HL-60 (cell line): ENCODE measurements around the gene ENDOU.
A peak's percentile ranks its signal among the peaks of the same experiment; 100 is the strongest.

Source experiments
- DNase-seq, 2 experiments: peaks; one replicate each; pipeline ENCODE4 v3.0.0-alpha.2; 2010 to 2020; ENCODE audit warnings: low read depth in 1 of 2, low spot score in 1 of 2
- H3K27ac ChIP-seq: fragments of 250-450 bp; sonication (Bioruptor Pico); replicated peaks from 2 replicates; pipeline ENCODE4 v1.5.1; 2020; ENCODE audit warnings: mild to moderate bottlenecking, moderate library complexity
- H3K27me3 ChIP-seq: fragments of 250-450 bp; sonication (Bioruptor Pico); 2 replicates; pipeline ENCODE4 v1.5.1; 2021; ENCODE audit warnings: mild to moderate bottlenecking, moderate library complexity; ENCODE audit not compliant: insufficient read depth, poor library complexity, severe bottlenecking
- H3K4me3 ChIP-seq: replicated peaks from 2 replicates; pipeline ENCODE4 v1.5.1; 2011; ENCODE audit warnings: mild to moderate bottlenecking, control low read depth, low read length; ENCODE audit not compliant: insufficient read depth
- GABPA ChIP-seq: IDR thresholded peaks from 2 replicates; pipeline ENCODE4 v1.6.1; 2012; ENCODE audit warnings: low read depth
- POLR2AphosphoS5 ChIP-seq: IDR thresholded peaks from 2 replicates; pipeline ENCODE4 v1.6.1; 2012; ENCODE audit warnings: low read depth
- SPI1 ChIP-seq: IDR thresholded peaks from 2 replicates; pipeline ENCODE4 v1.6.1; 2012; ENCODE audit warnings: low read depth, mild to moderate bottlenecking, borderline replicate concordance
- TF ChIP-seq, protein P1 (sequence below): IDR thresholded peaks from one replicate; pipeline ENCODE4 v1.5.1; 2011; ENCODE audit warnings: low read length, control low read depth, inconsistent platforms; ENCODE audit not compliant: insufficient read depth
- TF ChIP-seq, protein P2 (sequence below): IDR thresholded peaks from 2 replicates; pipeline ENCODE4 v1.6.1; 2012; ENCODE audit warnings: low read depth; ENCODE audit not compliant: insufficient replicate concordance

Gene ENDOU

GRCh38 chr12:47766502-47767215 lies 41.4 kb upstream of the ENDOU start:
- TF ChIP-seq POLR2AphosphoS5 (no peak), SPI1 (no peak), GABPA (no peak)
- TF ChIP-seq, protein P1, sequence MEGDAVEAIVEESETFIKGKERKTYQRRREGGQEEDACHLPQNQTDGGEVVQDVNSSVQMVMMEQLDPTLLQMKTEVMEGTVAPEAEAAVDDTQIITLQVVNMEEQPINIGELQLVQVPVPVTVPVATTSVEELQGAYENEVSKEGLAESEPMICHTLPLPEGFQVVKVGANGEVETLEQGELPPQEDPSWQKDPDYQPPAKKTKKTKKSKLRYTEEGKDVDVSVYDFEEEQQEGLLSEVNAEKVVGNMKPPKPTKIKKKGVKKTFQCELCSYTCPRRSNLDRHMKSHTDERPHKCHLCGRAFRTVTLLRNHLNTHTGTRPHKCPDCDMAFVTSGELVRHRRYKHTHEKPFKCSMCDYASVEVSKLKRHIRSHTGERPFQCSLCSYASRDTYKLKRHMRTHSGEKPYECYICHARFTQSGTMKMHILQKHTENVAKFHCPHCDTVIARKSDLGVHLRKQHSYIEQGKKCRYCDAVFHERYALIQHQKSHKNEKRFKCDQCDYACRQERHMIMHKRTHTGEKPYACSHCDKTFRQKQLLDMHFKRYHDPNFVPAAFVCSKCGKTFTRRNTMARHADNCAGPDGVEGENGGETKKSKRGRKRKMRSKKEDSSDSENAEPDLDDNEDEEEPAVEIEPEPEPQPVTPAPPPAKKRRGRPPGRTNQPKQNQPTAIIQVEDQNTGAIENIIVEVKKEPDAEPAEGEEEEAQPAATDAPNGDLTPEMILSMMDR: no peak
- TF ChIP-seq, protein P2, sequence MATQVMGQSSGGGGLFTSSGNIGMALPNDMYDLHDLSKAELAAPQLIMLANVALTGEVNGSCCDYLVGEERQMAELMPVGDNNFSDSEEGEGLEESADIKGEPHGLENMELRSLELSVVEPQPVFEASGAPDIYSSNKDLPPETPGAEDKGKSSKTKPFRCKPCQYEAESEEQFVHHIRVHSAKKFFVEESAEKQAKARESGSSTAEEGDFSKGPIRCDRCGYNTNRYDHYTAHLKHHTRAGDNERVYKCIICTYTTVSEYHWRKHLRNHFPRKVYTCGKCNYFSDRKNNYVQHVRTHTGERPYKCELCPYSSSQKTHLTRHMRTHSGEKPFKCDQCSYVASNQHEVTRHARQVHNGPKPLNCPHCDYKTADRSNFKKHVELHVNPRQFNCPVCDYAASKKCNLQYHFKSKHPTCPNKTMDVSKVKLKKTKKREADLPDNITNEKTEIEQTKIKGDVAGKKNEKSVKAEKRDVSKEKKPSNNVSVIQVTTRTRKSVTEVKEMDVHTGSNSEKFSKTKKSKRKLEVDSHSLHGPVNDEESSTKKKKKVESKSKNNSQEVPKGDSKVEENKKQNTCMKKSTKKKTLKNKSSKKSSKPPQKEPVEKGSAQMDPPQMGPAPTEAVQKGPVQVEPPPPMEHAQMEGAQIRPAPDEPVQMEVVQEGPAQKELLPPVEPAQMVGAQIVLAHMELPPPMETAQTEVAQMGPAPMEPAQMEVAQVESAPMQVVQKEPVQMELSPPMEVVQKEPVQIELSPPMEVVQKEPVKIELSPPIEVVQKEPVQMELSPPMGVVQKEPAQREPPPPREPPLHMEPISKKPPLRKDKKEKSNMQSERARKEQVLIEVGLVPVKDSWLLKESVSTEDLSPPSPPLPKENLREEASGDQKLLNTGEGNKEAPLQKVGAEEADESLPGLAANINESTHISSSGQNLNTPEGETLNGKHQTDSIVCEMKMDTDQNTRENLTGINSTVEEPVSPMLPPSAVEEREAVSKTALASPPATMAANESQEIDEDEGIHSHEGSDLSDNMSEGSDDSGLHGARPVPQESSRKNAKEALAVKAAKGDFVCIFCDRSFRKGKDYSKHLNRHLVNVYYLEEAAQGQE: no peak
- H3K4me3 ChIP-seq: no peak overlapping the region
- DNase-seq: peak in 1 of 2 experiments; percentile 47

GRCh38 chr12:47763481-47764346 lies 38.4 kb upstream of the ENDOU start:
- Histone ChIP-seq H3K4me3 (no peak overlapping the region), H3K27ac (no peak overlapping the region), H3K27me3 (no peaks in the 10 kb centered on the region)
- DNase-seq: peak in 1 of 2 experiments; percentile 75
- TF ChIP-seq, protein P2: no peak
- peak; percentile 19; the same call in 1 of the 2 replicates for TF ChIP-seq SPI1
- no peak for TF ChIP-seq GABPA
- TF ChIP-seq POLR2AphosphoS5: 0 out of 2 replicates have a peak, but pooled peaks have one; percentile 20
- TF ChIP-seq, protein P1: no peak

More at GRCh38 chr12:47766502-47767215, 41.4 kb upstream of the ENDOU start:
- no peaks in the 10 kb centered on the region for H3K27me3 ChIP-seq
- H3K27ac ChIP-seq: no peak overlapping the region

GRCh38 chr12:47762850-47763465 lies 37.7 kb upstream of the ENDOU start:
- DNase-seq: no peak
- Histone ChIP-seq H3K27me3 (no peaks in the 10 kb centered on the region), H3K27ac (no peak overlapping the region), H3K4me3 (no peak overlapping the region)
- TF ChIP-seq GABPA (no peak), POLR2AphosphoS5 (no peak), SPI1 (no peak)
- TF ChIP-seq, protein P2: no peak
- TF ChIP-seq, protein P1: no peak
